Measurements from ENCODE around the gene HTR7. TPM values are rescaled to one million over a fixed set of nuclear protein-coding genes. Genes with fewer than 3 reads are reported as not detected.

HTR7 gene
- total RNA-seq, 2 experiments from 2014 or later = not detected

DNA sequence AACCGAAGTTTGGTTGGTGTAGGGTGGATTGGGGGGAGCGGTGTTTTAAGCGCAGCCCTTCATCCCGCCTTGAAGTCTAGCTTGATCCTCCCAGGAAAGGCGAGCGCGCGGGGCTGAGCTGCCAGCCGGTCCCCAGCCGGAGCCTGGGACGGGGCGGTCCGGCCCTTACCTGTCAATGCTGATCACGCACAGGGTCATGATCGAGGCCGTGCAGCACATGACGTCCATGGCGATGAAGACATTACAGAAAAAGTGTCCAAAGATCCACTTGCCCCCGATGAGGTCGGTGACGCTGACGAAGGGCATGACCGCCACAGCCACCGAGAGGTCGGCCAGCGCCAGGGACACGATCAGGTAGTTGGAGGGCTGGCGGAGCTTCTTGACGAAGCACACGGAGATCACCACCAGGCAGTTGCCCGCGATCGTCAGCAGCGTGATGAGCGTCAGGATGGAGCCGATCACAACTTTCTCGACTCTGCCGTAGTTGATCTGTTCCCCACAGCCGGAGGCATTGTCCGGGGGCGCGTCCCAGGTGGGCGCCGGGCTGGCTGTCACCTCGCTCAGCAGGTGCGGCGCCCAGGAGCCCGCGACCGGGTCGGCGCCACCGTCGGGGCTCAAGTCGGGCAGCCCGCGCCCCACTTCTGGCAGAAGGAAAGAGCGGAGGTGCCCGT is 740 bp downstream of the HTR7 start:
- ATAC-seq = peak; percentile 32
- no peak overlapping the region for H3K27ac Mint-ChIP-seq
- peaks cover 57% of the 10 kb centered on the region for H3K27me3 Mint-ChIP-seq
- H3K9me3 Mint-ChIP-seq = no peaks in the 10 kb centered on the region
- peaks cover 13% of the 10 kb centered on the region for H3K4me1 Mint-ChIP-seq (ENCODE audit: low read depth)
- DNase-seq = peak; percentile 15
- ChIA-PET CTCF (interaction anchor here (0.9 to 1.0 kb wide), 2 partner anchors 22 to 23 kb away, joined by 3 to 4 read pairs; no protein-coding TSS in a partner anchor), POLR2A (interaction anchor here (1.2 kb wide), 1 partner anchor 15 kb away, joined by 3 read pairs; no protein-coding TSS in a partner anchor)
- H3K36me3 Mint-ChIP-seq (ENCODE audit: low read depth) = no peaks in the 10 kb centered on the region
- TF ChIP-seq, protein P1, sequence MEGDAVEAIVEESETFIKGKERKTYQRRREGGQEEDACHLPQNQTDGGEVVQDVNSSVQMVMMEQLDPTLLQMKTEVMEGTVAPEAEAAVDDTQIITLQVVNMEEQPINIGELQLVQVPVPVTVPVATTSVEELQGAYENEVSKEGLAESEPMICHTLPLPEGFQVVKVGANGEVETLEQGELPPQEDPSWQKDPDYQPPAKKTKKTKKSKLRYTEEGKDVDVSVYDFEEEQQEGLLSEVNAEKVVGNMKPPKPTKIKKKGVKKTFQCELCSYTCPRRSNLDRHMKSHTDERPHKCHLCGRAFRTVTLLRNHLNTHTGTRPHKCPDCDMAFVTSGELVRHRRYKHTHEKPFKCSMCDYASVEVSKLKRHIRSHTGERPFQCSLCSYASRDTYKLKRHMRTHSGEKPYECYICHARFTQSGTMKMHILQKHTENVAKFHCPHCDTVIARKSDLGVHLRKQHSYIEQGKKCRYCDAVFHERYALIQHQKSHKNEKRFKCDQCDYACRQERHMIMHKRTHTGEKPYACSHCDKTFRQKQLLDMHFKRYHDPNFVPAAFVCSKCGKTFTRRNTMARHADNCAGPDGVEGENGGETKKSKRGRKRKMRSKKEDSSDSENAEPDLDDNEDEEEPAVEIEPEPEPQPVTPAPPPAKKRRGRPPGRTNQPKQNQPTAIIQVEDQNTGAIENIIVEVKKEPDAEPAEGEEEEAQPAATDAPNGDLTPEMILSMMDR (IDR thresholded peaks at IDR 0.05) = no peak
- H3K4me3 Mint-ChIP-seq = peak overlapping the region; percentile 77
- intact Hi-C loops (cut with micrococcal nuclease) = loop anchor here (5.0 kb wide), 1 partner anchor 105 kb away; no protein-coding TSS in a partner anchor

DNA sequence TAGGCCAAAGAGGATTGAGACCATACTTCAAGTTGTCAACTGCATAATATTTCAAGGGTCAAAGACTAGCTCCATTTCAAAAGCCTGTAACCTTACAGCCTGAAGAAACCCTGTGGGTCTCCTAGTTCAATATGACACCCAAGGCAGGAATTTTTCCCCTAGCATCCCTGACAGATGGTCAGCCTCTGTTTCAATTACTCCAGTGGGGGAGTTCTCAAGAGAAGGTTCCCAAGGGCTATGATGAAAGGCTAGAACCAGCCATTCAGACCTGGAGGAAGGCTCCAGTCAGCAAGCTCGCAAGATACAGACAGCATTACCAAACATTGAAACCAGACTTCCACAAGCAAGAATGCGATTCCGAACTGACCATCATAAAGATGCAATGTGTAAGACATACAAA is 1.6 kb downstream of the HTR7 start:
- TF ChIP-seq, protein P1 (IDR thresholded peaks at IDR 0.05) = no peak
- H3K36me3 Mint-ChIP-seq (ENCODE audit: low read depth) = peaks cover 2% of the 10 kb centered on the region
- H3K4me1 Mint-ChIP-seq (ENCODE audit: low read depth) = peaks cover 13% of the 10 kb centered on the region
- POLR2A ChIA-PET = interaction anchor here (1.2 kb wide), 1 partner anchor 16 kb away, joined by 3 read pairs; no protein-coding TSS in a partner anchor
- peaks cover 3% of the 10 kb centered on the region for H3K9me3 Mint-ChIP-seq
- intact Hi-C loops (cut with micrococcal nuclease) = loop anchor here (5.0 kb wide), 1 partner anchor 104 kb away; no protein-coding TSS in a partner anchor
- DNase-seq (no peak), ATAC-seq (no peak)
- CTCF ChIA-PET = interaction anchor here (0.8 to 0.9 kb wide), 4 partner anchors 10 to 106 kb away, joined by 3 to 4 read pairs (median 4); partner anchors contain the start of gene RPP30
- peaks cover 58% of the 10 kb centered on the region for H3K27me3 Mint-ChIP-seq
- no peak overlapping the region for H3K4me3 Mint-ChIP-seq
- H3K27ac Mint-ChIP-seq = no peak overlapping the region

DNA sequence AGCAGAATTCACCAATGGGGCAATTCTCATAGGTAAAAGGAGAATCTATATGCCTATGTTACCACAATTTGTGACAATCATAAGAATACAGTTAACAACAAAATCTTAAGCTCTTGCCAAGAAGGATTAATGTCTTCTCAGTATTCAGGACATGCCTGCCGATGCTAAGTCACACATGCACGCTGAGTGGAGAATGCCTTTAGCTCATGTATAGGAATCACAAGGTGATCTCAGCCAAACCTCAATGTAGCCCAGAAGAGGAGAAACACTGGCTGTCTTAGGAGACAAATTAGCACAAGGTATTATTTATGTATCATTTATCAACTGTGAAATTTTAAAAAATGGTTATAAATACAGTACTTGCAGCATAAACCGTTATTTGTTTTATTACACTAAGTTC is 2.7 kb downstream of the HTR7 start:
- ATAC-seq = no peak

DNA sequence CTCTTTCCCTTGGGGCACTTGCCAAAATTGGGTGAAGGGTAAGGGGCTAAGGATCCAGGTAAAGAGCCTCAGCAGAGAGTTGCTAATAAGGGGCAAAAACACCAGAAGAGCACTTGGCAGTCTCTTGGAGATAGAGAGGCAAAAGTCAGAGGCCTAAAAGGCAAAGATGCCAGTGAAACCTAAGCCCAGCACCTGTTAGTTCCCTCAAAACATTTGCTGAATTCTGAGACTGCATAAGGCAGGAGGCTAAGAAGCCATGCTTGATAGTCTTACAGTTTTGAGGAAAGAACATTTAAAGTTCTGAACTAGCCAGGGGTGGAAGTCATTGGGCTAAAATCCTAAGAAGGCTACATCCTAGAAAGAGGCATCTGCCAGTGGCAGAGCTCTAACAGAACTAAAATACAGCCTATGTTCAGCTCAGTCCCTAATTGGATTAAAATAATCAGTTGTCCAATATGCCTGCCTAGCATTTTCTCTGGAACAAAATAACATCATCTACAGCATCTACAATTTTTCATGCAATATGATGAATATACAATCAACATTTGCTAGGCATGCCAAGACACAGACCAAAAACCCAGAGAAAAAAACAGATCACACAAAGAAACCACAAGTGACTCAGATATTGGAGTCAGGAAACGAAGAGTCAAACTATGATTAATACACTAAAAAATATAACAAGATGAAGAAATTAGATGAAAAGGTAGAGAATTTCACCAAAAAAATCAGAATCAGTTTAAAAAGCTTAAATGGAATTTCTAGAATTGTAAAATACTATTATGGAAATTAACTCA is 7.7 kb downstream of the HTR7 start:
- H3K36me3 Mint-ChIP-seq (ENCODE audit: low read depth) = peaks cover 4% of the 10 kb centered on the region
- POLR2A ChIA-PET = interaction anchor here (0.7 kb wide), 1 partner anchor 81 kb away, joined by 3 read pairs; no protein-coding TSS in a partner anchor
- CTCF ChIA-PET = interaction anchor here (1.0 to 1.5 kb wide), 2 partner anchors 16 to 21 kb away, joined by 3 to 4 read pairs; partner anchors contain the start of gene RPP30
- DNase-seq = no peak
- no peak overlapping the region for H3K27ac Mint-ChIP-seq
- intact Hi-C loops (cut with micrococcal nuclease) = no loop called here
- peaks cover 12% of the 10 kb centered on the region for H3K9me3 Mint-ChIP-seq
- ATAC-seq = no peak
- H3K4me1 Mint-ChIP-seq (ENCODE audit: low read depth) = no peaks in the 10 kb centered on the region
- TF ChIP-seq, protein P1 (IDR thresholded peaks at IDR 0.05) = no peak
- peaks cover 39% of the 10 kb centered on the region for H3K27me3 Mint-ChIP-seq
- no peak overlapping the region for H3K4me3 Mint-ChIP-seq

More for the DNA sequence above, 2.7 kb downstream of the HTR7 start:
- ChIA-PET POLR2A (interaction anchor here (0.6 kb wide), 1 partner anchor 64 kb away, joined by 3 read pairs; no protein-coding TSS in a partner anchor), CTCF (no interaction called here)
- intact Hi-C loops (cut with micrococcal nuclease) = loop anchor here (5.0 kb wide), 1 partner anchor 103 kb away; no protein-coding TSS in a partner anchor
- H3K4me3 Mint-ChIP-seq = no peak overlapping the region
- DNase-seq = no peak
- H3K27ac Mint-ChIP-seq = no peak overlapping the region
- H3K27me3 Mint-ChIP-seq = peaks cover 59% of the 10 kb centered on the region
- peaks cover 12% of the 10 kb centered on the region for H3K9me3 Mint-ChIP-seq
- H3K36me3 Mint-ChIP-seq (ENCODE audit: low read depth) = peaks cover 4% of the 10 kb centered on the region
- peaks cover 13% of the 10 kb centered on the region for H3K4me1 Mint-ChIP-seq (ENCODE audit: low read depth)
- TF ChIP-seq, protein P1 (IDR thresholded peaks at IDR 0.05) = no peak

Measured in activated CD8-positive, alpha-beta T cell treated with anti-CD3 and anti-CD28 coated beads for 36 hours (primary cell).